ENCODE results near the gene MKX.

MKX gene

DNA sequence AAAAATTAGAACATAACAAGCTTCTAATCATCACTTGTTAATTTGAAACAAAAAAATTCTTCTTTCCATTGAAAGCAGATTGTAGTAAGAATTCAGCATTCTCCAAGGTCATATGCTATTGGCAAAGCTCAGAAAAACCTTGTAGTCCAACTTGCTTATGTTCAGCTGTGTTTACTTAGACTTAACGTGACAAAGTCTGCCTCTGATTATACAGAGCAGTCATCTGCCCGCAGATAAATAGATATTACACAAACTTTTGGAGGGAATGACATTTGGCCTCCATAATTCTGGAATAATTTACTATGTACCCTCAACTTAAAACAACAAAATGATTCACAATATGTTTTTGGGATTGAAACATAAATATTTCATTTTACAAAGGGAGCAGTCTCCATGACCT, 45.8 kb downstream of the MKX start:
- no peaks in the 10 kb centered on the region for H3K36me3 ChIP-seq (ENCODE audit: insufficient read depth, low read length)
- H3K9ac ChIP-seq (ENCODE audit: low read depth, low read length, poor library complexity, severe bottlenecking) = no peak overlapping the region
- no peaks in the 10 kb centered on the region for H3K27me3 ChIP-seq (ENCODE audit: insufficient read depth, low read length, poor library complexity, severe bottlenecking)

DNA sequence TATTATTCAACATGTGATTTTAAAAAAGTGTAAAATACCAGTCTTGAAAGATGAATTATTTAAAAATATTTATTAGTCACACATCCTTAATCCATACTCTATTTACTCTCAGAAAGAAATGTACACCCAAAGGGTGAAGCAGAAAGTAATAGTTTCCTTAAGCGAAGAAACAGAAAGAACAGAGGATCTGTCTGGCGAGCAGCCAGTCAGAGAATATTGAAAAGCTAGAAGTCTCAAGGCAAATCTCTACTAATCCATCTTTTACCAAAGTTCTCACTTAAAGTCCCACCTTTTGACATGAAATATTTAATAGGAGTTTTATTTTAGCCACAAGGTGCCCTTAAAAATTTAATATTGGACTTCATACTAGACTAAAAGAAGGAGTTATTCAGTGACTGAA, 46.7 kb downstream of the MKX start:
- no peak overlapping the region for H2AFZ ChIP-seq (ENCODE audit: low read length)
- no peak overlapping the region for H3K4me3 ChIP-seq (ENCODE audit: low read length, poor library complexity, severe bottlenecking)
- no peak overlapping the region for H3K9ac ChIP-seq (ENCODE audit: low read depth, low read length, poor library complexity, severe bottlenecking)
- H3F3A ChIP-seq (ENCODE audit: low read depth) = no peaks in the 10 kb centered on the region
- TF ChIP-seq, protein P1, sequence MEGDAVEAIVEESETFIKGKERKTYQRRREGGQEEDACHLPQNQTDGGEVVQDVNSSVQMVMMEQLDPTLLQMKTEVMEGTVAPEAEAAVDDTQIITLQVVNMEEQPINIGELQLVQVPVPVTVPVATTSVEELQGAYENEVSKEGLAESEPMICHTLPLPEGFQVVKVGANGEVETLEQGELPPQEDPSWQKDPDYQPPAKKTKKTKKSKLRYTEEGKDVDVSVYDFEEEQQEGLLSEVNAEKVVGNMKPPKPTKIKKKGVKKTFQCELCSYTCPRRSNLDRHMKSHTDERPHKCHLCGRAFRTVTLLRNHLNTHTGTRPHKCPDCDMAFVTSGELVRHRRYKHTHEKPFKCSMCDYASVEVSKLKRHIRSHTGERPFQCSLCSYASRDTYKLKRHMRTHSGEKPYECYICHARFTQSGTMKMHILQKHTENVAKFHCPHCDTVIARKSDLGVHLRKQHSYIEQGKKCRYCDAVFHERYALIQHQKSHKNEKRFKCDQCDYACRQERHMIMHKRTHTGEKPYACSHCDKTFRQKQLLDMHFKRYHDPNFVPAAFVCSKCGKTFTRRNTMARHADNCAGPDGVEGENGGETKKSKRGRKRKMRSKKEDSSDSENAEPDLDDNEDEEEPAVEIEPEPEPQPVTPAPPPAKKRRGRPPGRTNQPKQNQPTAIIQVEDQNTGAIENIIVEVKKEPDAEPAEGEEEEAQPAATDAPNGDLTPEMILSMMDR (conservative IDR thresholded peaks at IDR 0.05; ENCODE audit: low read length) = no peak
- no peak for TF ChIP-seq EZH2phosphoT487 (IDR thresholded peaks at IDR 0.05; ENCODE audit: borderline replicate concordance)
- H4K20me1 ChIP-seq (ENCODE audit: insufficient read depth, low read length, poor library complexity, severe bottlenecking) = no peaks in the 10 kb centered on the region
- no peaks in the 10 kb centered on the region for H3K9me2 ChIP-seq (replicated peaks; ENCODE audit: low read depth, low read length)
- peaks cover 11% of the 10 kb centered on the region for H3K4me1 ChIP-seq (ENCODE audit: insufficient read depth, low read length, poor library complexity, severe bottlenecking)
- H3K79me2 ChIP-seq (ENCODE audit: insufficient read depth, low read length) = no peaks in the 10 kb centered on the region
- no peaks in the 10 kb centered on the region for H3K27me3 ChIP-seq (ENCODE audit: insufficient read depth, low read length, poor library complexity, severe bottlenecking)
- no peaks in the 10 kb centered on the region for H3K36me3 ChIP-seq (ENCODE audit: insufficient read depth, low read length)
- no peak overlapping the region for H3K4me2 ChIP-seq (ENCODE audit: low read depth, low read length, poor library complexity, severe bottlenecking)
- no peaks in the 10 kb centered on the region for H3K9me3 ChIP-seq (ENCODE audit: insufficient read depth, low read depth, low read length)

More for the DNA sequence above, 45.8 kb downstream of the MKX start:
- TF ChIP-seq EZH2phosphoT487 (IDR thresholded peaks at IDR 0.05; ENCODE audit: borderline replicate concordance) = no peak
- TF ChIP-seq, protein P1 (conservative IDR thresholded peaks at IDR 0.05; ENCODE audit: low read length) = no peak
- no peaks in the 10 kb centered on the region for H3K9me2 ChIP-seq (replicated peaks; ENCODE audit: low read depth, low read length)
- H3F3A ChIP-seq (ENCODE audit: low read depth) = no peaks in the 10 kb centered on the region
- no peak overlapping the region for H3K4me2 ChIP-seq (ENCODE audit: low read depth, low read length, poor library complexity, severe bottlenecking)
- H3K4me3 ChIP-seq (ENCODE audit: low read length, poor library complexity, severe bottlenecking) = no peak overlapping the region
- no peaks in the 10 kb centered on the region for H4K20me1 ChIP-seq (ENCODE audit: insufficient read depth, low read length, poor library complexity, severe bottlenecking)
- no peak overlapping the region for H2AFZ ChIP-seq (ENCODE audit: low read length)
- peaks cover 11% of the 10 kb centered on the region for H3K4me1 ChIP-seq (ENCODE audit: insufficient read depth, low read length, poor library complexity, severe bottlenecking)
- H3K9me3 ChIP-seq (ENCODE audit: insufficient read depth, low read depth, low read length) = no peaks in the 10 kb centered on the region
- no peaks in the 10 kb centered on the region for H3K79me2 ChIP-seq (ENCODE audit: insufficient read depth, low read length)

DNA sequence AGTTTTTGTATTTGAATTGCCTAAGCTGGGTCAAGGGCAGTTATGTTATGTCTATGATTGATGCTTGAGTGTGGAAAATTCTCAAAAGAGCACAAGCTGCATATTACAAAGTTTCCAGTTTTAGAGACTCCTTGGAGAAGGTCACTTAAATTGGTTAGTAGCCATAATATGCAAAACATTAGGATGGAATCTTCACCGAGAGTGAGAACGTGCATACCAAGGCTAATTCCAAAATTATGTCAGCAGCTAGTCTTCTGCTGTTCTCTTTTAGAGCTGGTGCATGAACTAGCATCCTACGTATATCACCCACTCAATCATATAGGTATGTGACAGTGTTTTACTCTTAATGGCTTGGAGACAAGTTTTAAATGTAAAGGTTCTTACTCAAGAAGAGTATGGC, 49.2 kb downstream of the MKX start:
- H3K4me3 ChIP-seq (ENCODE audit: low read length, poor library complexity, severe bottlenecking) = no peak overlapping the region
- H3K27me3 ChIP-seq (ENCODE audit: insufficient read depth, low read length, poor library complexity, severe bottlenecking) = no peaks in the 10 kb centered on the region
- no peaks in the 10 kb centered on the region for H3K9me2 ChIP-seq (replicated peaks; ENCODE audit: low read depth, low read length)
- TF ChIP-seq EZH2phosphoT487 (IDR thresholded peaks at IDR 0.05; ENCODE audit: borderline replicate concordance) = no peak
- TF ChIP-seq, protein P1 (conservative IDR thresholded peaks at IDR 0.05; ENCODE audit: low read length) = no peak
- H3K9ac ChIP-seq (ENCODE audit: low read depth, low read length, poor library complexity, severe bottlenecking) = no peak overlapping the region
- H4K20me1 ChIP-seq (ENCODE audit: insufficient read depth, low read length, poor library complexity, severe bottlenecking) = no peaks in the 10 kb centered on the region
- no peaks in the 10 kb centered on the region for H3F3A ChIP-seq (ENCODE audit: low read depth)
- H3K79me2 ChIP-seq (ENCODE audit: insufficient read depth, low read length) = no peaks in the 10 kb centered on the region
- no peaks in the 10 kb centered on the region for H3K36me3 ChIP-seq (ENCODE audit: insufficient read depth, low read length)
- H3K4me2 ChIP-seq (ENCODE audit: low read depth, low read length, poor library complexity, severe bottlenecking) = no peak overlapping the region
- no peaks in the 10 kb centered on the region for H3K9me3 ChIP-seq (ENCODE audit: insufficient read depth, low read depth, low read length)
- H2AFZ ChIP-seq (ENCODE audit: low read length) = no peak overlapping the region
- H3K4me1 ChIP-seq (ENCODE audit: insufficient read depth, low read length, poor library complexity, severe bottlenecking) = no peaks in the 10 kb centered on the region
